Right lobe of liver (tissue), 4 donors: ENCODE data around the gene TTLL12.

Source experiments
- CTCF ChIP-seq, 4 donors: fragments of 200-600 bp in 3 of 4; fragments of 450-650 bp in 1 of 4; IDR thresholded peaks; one replicate each; pipeline versions ENCODE4 v1.5.1 to v1.8.0; 2016 to 2022; ENCODE audit warnings: antibody characterized with exemption in 4 of 4, mild to moderate bottlenecking in 2 of 4
- POLR2A ChIP-seq: fragments of 450-650 bp; IDR thresholded peaks from one replicate; pipeline ENCODE4 v1.6.1; 2017; ENCODE audit warnings: antibody characterized with exemption, mild to moderate bottlenecking
- donor health status: DM: no; HTN: no; CAD: no.
- donor health status: DM: no; HTN: no; CAD: no.
- donor health status: DM: no; HTN: yes; CAD: no.

GRCh38 chr22:43118024-43118849 is 68.7 kb downstream of the TTLL12 start:
- TF ChIP-seq CTCF (IDR thresholded peaks at IDR 0.05) (no peak), POLR2A (no peak)
